Measurements from ENCODE around the gene PLXDC2. TPM values are rescaled to one million over a fixed set of nuclear protein-coding genes. Genes with fewer than 3 reads are reported as not detected.

The PLXDC2 gene
- total RNA-seq, 6 experiments from 2014 or later: 4.1 to 6.5 (median 5.3) TPM

GRCh38 chr10:19777806-19778205 is 38.4 kb upstream of the PLXDC2 start:
- Histone ChIP-seq H3K4me3 (no peak overlapping the region), H3K36me3 (no peaks in the 10 kb centered on the region), H3K27ac (no peak overlapping the region), H3K4me1 (no peaks in the 10 kb centered on the region), H3K27me3 (no peaks in the 10 kb centered on the region), H3K9me3 (no peaks in the 10 kb centered on the region)
- no peak for ATAC-seq
- DNase-seq: no peak
- intact Hi-C loops (cut with DNase I): no loop called here
- 34% methylated on average over 2 of the region's 2 CpGs for WGBS (ENCODE audit: insufficient coverage, low coverage, low lambda C conversion rate, missing lambda C conversion rate)
- TF ChIP-seq CTCF (IDR thresholded peaks at IDR 0.05) (no peak), POLR2A (IDR thresholded peaks at IDR 0.05) (no peak)

- H3K4me3 ChIP-seq: no peak overlapping the region
- no peaks in the 10 kb centered on the region for H3K27me3 ChIP-seq
- intact Hi-C loops (cut with DNase I): no loop called here
- no peak overlapping the region for H3K27ac ChIP-seq
- H3K9me3 ChIP-seq: no peaks in the 10 kb centered on the region
- no peak for TF ChIP-seq POLR2A (IDR thresholded peaks at IDR 0.05)
- TF ChIP-seq CTCF (IDR thresholded peaks at IDR 0.05): no peak
- 44% methylated on average over 2 of the region's 2 CpGs for WGBS (ENCODE audit: insufficient coverage, low coverage, low lambda C conversion rate, missing lambda C conversion rate)
- ATAC-seq: no peak
- H3K4me1 ChIP-seq: no peaks in the 10 kb centered on the region
- no peaks in the 10 kb centered on the region for H3K36me3 ChIP-seq
- DNase-seq: no peak
Observed at GRCh38 chr10:19778996-19779395, 37.2 kb upstream of the PLXDC2 start.

- H3K4me3 ChIP-seq: no peak overlapping the region
- intact Hi-C loops (cut with DNase I): no loop called here
- TF ChIP-seq POLR2A (IDR thresholded peaks at IDR 0.05): no peak
- no peak for TF ChIP-seq CTCF (IDR thresholded peaks at IDR 0.05)
- ATAC-seq: no peak
- no peaks in the 10 kb centered on the region for H3K4me1 ChIP-seq
- H3K36me3 ChIP-seq: no peaks in the 10 kb centered on the region
- H3K9me3 ChIP-seq: no peaks in the 10 kb centered on the region
- no peak overlapping the region for H3K27ac ChIP-seq
- no peak for DNase-seq
- WGBS (ENCODE audit: insufficient coverage, low coverage, low lambda C conversion rate, missing lambda C conversion rate): 38% methylated on average over 6 of the region's 6 CpGs
- no peaks in the 10 kb centered on the region for H3K27me3 ChIP-seq
Observed at GRCh38 chr10:19782430-19783089, 33.7 kb upstream of the PLXDC2 start.

GRCh38 chr10:19783721-19784120 is 32.5 kb upstream of the PLXDC2 start:
- ATAC-seq (no peak), DNase-seq (no peak)
- Histone ChIP-seq H3K4me3 (no peak overlapping the region), H3K4me1 (no peaks in the 10 kb centered on the region), H3K27ac (no peak overlapping the region), H3K36me3 (no peaks in the 10 kb centered on the region), H3K27me3 (no peaks in the 10 kb centered on the region), H3K9me3 (no peaks in the 10 kb centered on the region)
- 81% methylated on average over 4 of the region's 4 CpGs for WGBS (ENCODE audit: insufficient coverage, low coverage, low lambda C conversion rate, missing lambda C conversion rate)
- TF ChIP-seq CTCF (IDR thresholded peaks at IDR 0.05): no peak
- no peak for TF ChIP-seq POLR2A (IDR thresholded peaks at IDR 0.05)
- intact Hi-C loops (cut with DNase I): no loop called here
